Type B pancreatic cell (in vitro differentiated cells): ENCODE results near the gene CTDP1. TPM values are rescaled to one million over a fixed set of nuclear protein-coding genes. Genes with fewer than 3 reads are reported as not detected.

Experiments used
- DNase-seq: peaks from one replicate; pipeline ENCODE4 v3.0.0; 2021; ENCODE audit warnings: mixed read lengths; ENCODE audit not compliant: unreplicated experiment; ENCODE audit errors: extremely low spot score
- H3K27ac Mint-ChIP-seq: 2 replicates; pipeline ENCODE4 v1.8.0; 2021; ENCODE audit warnings: mild to moderate bottlenecking, mixed read lengths
- H3K27me3 Mint-ChIP-seq: 2 replicates; pipeline ENCODE4 v1.8.0; 2021; ENCODE audit warnings: mixed read lengths
- H3K36me3 Mint-ChIP-seq: 2 replicates; pipeline ENCODE4 v1.8.0; 2021; ENCODE audit warnings: mixed read lengths
- H3K4me1 Mint-ChIP-seq: one replicate; pipeline ENCODE4 v1.8.0; 2021; ENCODE audit warnings: mixed read lengths; ENCODE audit not compliant: unreplicated experiment
- H3K4me3 Mint-ChIP-seq: 2 replicates; pipeline ENCODE4 v1.8.0; 2021; ENCODE audit warnings: mild to moderate bottlenecking, mixed read lengths
- H3K9me3 Mint-ChIP-seq: 2 replicates; pipeline ENCODE4 v1.8.0; 2021; ENCODE audit warnings: mixed read lengths
- total RNA-seq: library from RNA; stranded (reverse); gene quantifications from 2 replicates; pipeline ENCODE4 v1.2.1, GENCODE V29; 2021; ENCODE audit warnings: low replicate concordance
- TF ChIP-seq, protein P1 (sequence below): fragments of 200-600 bp; sonication (generic); conservative IDR thresholded peaks from 2 replicates; pipeline ENCODE4 v1.5.0; 2021; ENCODE audit warnings: antibody characterized with exemption, mild to moderate bottlenecking

CTDP1 gene
- total RNA-seq, 1 donor from 2014 or later: 21.1 TPM

DNA sequence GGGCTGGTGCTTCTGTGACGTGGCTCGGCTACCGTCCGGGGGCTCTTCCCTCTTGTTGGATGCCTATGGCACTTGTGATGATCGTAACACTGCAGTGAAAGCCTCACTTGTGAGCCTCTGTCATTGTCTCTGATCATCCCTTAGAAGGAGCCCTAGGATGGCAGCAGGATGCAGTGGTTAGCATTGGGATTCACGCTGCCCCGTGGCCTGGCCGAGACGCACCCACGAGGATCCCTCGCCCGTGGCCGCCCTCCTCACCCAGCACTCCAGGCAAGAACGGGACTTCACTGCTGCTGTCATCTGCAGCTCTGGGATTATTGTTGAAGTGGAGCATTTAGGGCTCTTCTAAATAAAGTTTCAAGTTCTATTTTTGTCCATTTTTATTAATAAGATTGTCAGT is 46.8 kb upstream of the CTDP1 start:
- Mint-ChIP-seq H3K9me3 (peaks cover 6% of the 10 kb centered on the region), H3K27me3 (peaks cover 12% of the 10 kb centered on the region), H3K27ac (no peak overlapping the region), H3K4me3 (no peak overlapping the region), H3K4me1 (no peaks in the 10 kb centered on the region), H3K36me3 (no peaks in the 10 kb centered on the region)
- TF ChIP-seq, protein P1, sequence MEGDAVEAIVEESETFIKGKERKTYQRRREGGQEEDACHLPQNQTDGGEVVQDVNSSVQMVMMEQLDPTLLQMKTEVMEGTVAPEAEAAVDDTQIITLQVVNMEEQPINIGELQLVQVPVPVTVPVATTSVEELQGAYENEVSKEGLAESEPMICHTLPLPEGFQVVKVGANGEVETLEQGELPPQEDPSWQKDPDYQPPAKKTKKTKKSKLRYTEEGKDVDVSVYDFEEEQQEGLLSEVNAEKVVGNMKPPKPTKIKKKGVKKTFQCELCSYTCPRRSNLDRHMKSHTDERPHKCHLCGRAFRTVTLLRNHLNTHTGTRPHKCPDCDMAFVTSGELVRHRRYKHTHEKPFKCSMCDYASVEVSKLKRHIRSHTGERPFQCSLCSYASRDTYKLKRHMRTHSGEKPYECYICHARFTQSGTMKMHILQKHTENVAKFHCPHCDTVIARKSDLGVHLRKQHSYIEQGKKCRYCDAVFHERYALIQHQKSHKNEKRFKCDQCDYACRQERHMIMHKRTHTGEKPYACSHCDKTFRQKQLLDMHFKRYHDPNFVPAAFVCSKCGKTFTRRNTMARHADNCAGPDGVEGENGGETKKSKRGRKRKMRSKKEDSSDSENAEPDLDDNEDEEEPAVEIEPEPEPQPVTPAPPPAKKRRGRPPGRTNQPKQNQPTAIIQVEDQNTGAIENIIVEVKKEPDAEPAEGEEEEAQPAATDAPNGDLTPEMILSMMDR: no peak
- DNase-seq: no peak

DNA sequence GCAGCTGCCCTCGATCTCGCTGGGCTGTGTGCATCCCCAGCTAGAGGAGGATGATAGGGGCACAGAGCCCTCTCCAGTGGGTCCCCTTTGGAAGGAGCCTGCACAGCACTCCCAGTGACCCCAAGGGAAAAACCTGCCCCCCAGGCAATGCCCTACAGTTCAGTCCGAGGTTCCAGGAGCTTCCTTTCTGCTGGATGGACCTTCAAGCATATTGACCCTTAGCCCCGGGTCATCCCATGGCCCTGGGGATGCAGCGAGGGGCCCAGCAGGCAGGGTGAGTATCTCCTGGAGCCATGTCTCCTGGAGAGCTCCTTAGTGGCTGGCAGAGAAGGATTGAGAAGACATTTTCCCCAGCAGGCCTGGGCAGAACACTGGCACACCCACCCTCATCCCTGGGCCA is 45.4 kb upstream of the CTDP1 start:
- Mint-ChIP-seq H3K27me3 (peaks cover 5% of the 10 kb centered on the region), H3K4me1 (no peaks in the 10 kb centered on the region), H3K4me3 (no peak overlapping the region), H3K9me3 (peaks cover 6% of the 10 kb centered on the region), H3K36me3 (no peaks in the 10 kb centered on the region), H3K27ac (no peak overlapping the region)
- no peak for DNase-seq
- TF ChIP-seq, protein P1: no peak

DNA sequence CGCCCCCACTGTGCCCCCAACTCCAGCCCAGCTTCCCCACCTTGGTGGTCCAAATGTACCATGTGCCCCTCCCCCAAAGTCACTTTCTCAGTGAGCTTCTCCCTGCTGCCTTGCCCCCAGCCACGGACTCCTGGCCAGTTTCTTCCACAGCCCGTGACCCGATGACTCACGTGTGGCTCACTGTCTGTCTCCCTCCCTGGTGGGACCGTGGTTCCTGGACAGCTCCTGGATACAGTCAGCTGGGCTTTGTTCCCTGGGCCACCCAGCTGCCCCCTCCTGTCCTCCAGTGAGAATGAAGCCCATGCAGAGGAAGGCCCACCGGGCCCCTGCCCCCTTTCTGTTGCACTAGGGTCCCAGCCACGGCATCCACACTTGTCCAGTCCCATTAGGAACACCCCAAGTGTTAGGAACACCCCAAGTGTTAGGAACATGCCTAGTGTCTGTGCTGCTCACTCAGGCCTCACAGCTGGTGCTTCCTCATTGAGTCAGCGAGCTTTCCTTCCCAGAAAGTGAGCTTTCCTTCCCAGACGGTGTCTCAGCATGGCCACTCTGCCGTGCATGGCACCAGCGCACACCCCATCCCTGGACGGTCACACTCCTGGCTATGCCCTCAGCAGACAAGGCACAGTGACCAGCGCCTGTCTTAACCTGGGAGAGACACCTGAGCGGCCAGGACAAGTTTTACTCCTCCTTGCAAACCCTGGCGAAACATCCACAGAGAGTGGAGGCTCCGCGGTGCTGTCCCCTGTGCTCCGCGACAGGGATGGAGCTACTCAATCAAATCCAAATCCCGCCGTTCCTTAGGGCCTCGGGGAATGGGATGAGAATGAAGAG is 44.8 kb upstream of the CTDP1 start:
- Mint-ChIP-seq H3K27ac (no peak overlapping the region), H3K9me3 (peaks cover 6% of the 10 kb centered on the region), H3K36me3 (no peaks in the 10 kb centered on the region), H3K4me1 (no peaks in the 10 kb centered on the region), H3K4me3 (no peak overlapping the region), H3K27me3 (peaks cover 6% of the 10 kb centered on the region)
- no peak for DNase-seq
- TF ChIP-seq, protein P1: no peak

DNA sequence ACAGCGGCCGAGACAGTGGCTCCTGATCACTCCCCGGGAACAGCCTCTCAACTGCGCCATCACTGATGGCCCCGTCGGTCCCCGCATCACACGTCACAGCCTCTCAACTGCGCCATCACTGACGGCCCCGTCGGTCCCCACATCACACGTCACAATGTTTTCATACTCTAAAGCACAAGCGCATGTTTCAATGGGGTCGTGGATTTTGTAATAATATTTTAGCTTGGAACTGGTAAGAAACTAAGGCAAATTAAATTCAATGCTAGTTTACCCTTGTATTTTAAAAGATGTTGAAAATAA is 44.2 kb upstream of the CTDP1 start:
- H3K36me3 Mint-ChIP-seq: no peaks in the 10 kb centered on the region
- DNase-seq: no peak
- peaks cover 9% of the 10 kb centered on the region for H3K27me3 Mint-ChIP-seq
- no peaks in the 10 kb centered on the region for H3K4me1 Mint-ChIP-seq
- no peak overlapping the region for H3K4me3 Mint-ChIP-seq
- H3K9me3 Mint-ChIP-seq: peaks cover 6% of the 10 kb centered on the region
- TF ChIP-seq, protein P1: no peak
- H3K27ac Mint-ChIP-seq: no peak overlapping the region

DNA sequence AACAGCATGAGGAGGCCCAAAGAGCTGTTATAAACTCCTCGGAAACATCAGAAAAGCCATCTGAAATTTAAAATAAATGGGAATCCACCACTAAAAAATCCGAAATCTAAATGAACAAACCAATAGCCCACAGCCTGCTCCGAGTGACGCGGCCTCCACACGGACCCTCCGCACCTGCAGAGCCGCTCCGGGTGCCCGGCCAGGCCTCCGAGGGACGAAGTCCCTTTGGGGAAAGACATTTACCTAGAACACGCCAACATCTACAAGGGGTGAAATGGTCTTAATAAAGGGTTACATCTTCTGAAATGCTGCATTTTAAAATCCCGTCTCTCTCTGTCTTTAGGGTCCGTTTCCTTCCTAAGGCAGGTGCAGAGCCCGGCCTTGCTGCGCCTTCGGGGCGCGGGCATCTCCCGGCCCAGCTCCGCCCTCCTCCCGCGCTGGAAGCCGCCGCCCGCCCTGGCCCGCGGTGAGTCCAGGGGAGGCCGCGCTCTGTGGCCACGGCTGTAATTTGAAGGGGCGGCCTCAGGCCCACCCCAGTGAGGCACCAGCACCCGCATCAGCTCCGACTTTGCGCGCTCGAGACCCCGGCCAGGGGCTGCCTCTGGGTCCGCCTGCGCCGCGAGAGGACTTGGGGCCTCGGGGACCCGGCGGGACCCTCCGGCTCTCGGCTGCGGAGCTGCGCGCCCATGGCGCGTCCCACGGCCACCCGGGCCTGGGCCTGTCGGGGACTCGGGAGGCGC is 42.3 kb upstream of the CTDP1 start:
- Mint-ChIP-seq H3K27ac (no peak overlapping the region), H3K36me3 (no peaks in the 10 kb centered on the region), H3K4me1 (no peaks in the 10 kb centered on the region), H3K9me3 (peaks cover 6% of the 10 kb centered on the region), H3K27me3 (peaks cover 9% of the 10 kb centered on the region), H3K4me3 (no peak overlapping the region)
- TF ChIP-seq, protein P1: no peak
- no peak for DNase-seq
